Neutrophil (primary cell): Measurements from ENCODE around the gene COL5A2.

Experiments
- H3K27ac ChIP-seq: fragments of 200-600 bp; sonication (generic); 2 replicates; pipeline ENCODE4 v1.5.1; 2016; ENCODE audit warnings: mild to moderate bottlenecking, moderate library complexity
- H3K27me3 ChIP-seq: fragments of 200-600 bp; sonication (generic); 2 replicates; pipeline ENCODE4 v1.6.0; 2016; ENCODE audit warnings: mild to moderate bottlenecking
- H3K36me3 ChIP-seq: fragments of 200-600 bp; sonication (generic); 2 replicates; pipeline ENCODE4 v1.5.1; 2017
- H3K4me1 ChIP-seq, 2 experiments: fragments of 200-600 bp in 1 of 2; sonication (generic) in 1 of 2; 1 replicate in 1 of 2; 2 replicates in 1 of 2; pipeline versions ENCODE4 v1.5.1 to v1.6.1; 2013 to 2016; ENCODE audit warnings: low read depth in 1 of 2, low read length in 1 of 2, mild to moderate bottlenecking in 1 of 2, moderate library complexity in 1 of 2; ENCODE audit not compliant: control insufficient read depth in 1 of 2, insufficient read depth in 1 of 2
- H3K4me3 ChIP-seq, 2 experiments: fragments of 200-600 bp in 1 of 2; sonication (generic) in 1 of 2; 1 replicate in 1 of 2; 2 replicates in 1 of 2; pipeline ENCODE4 v1.5.1; 2013 to 2016; ENCODE audit warnings: low read depth in 1 of 2, low read length in 1 of 2, mild to moderate bottlenecking in 1 of 2, moderate library complexity in 1 of 2
- H3K9me3 ChIP-seq: fragments of 200-600 bp; sonication (generic); 2 replicates; pipeline ENCODE4 v1.5.1; 2016
- TF ChIP-seq, protein P1 (sequence below): fragments of 200-600 bp; sonication (generic); IDR thresholded peaks from 2 replicates; pipeline ENCODE4 v1.5.1; 2016; ENCODE audit warnings: antibody characterized with exemption

The COL5A2 gene

GRCh38 chr2:189116979-189117378, 62.6 kb downstream of the COL5A2 start:
- H3K4me3 ChIP-seq = no peak overlapping the region
- H3K9me3 ChIP-seq = no peaks in the 10 kb centered on the region
- H3K4me1 ChIP-seq = no peaks in the 10 kb centered on the region
- no peak overlapping the region for H3K27ac ChIP-seq
- H3K36me3 ChIP-seq = no peaks in the 10 kb centered on the region
- TF ChIP-seq, protein P1, sequence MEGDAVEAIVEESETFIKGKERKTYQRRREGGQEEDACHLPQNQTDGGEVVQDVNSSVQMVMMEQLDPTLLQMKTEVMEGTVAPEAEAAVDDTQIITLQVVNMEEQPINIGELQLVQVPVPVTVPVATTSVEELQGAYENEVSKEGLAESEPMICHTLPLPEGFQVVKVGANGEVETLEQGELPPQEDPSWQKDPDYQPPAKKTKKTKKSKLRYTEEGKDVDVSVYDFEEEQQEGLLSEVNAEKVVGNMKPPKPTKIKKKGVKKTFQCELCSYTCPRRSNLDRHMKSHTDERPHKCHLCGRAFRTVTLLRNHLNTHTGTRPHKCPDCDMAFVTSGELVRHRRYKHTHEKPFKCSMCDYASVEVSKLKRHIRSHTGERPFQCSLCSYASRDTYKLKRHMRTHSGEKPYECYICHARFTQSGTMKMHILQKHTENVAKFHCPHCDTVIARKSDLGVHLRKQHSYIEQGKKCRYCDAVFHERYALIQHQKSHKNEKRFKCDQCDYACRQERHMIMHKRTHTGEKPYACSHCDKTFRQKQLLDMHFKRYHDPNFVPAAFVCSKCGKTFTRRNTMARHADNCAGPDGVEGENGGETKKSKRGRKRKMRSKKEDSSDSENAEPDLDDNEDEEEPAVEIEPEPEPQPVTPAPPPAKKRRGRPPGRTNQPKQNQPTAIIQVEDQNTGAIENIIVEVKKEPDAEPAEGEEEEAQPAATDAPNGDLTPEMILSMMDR = no peak
- H3K27me3 ChIP-seq = no peaks in the 10 kb centered on the region

- Histone ChIP-seq H3K27ac (no peak overlapping the region), H3K4me1 (no peaks in the 10 kb centered on the region), H3K9me3 (no peaks in the 10 kb centered on the region), H3K36me3 (no peaks in the 10 kb centered on the region), H3K27me3 (no peaks in the 10 kb centered on the region), H3K4me3 (no peak overlapping the region)
- TF ChIP-seq, protein P1 = no peak
Observed at GRCh38 chr2:189116087-189116486, 63.5 kb downstream of the COL5A2 start.

- Histone ChIP-seq H3K27ac (no peak overlapping the region), H3K27me3 (no peaks in the 10 kb centered on the region), H3K4me1 (no peaks in the 10 kb centered on the region), H3K36me3 (no peaks in the 10 kb centered on the region), H3K9me3 (no peaks in the 10 kb centered on the region), H3K4me3 (no peak overlapping the region)
- TF ChIP-seq, protein P1 = no peak
Observed at GRCh38 chr2:189115126-189115525, 64.4 kb downstream of the COL5A2 start.

GRCh38 chr2:189113963-189114362, 65.6 kb downstream of the COL5A2 start:
- Histone ChIP-seq H3K36me3 (no peaks in the 10 kb centered on the region), H3K4me3 (no peak overlapping the region), H3K4me1 (no peaks in the 10 kb centered on the region), H3K27ac (no peak overlapping the region), H3K27me3 (no peaks in the 10 kb centered on the region), H3K9me3 (no peaks in the 10 kb centered on the region)
- TF ChIP-seq, protein P1 = no peak

GRCh38 chr2:189111063-189111715, 68.4 kb downstream of the COL5A2 start:
- H3K9me3 ChIP-seq = no peaks in the 10 kb centered on the region
- H3K27ac ChIP-seq = no peak overlapping the region
- no peak overlapping the region for H3K4me3 ChIP-seq
- no peaks in the 10 kb centered on the region for H3K36me3 ChIP-seq
- no peaks in the 10 kb centered on the region for H3K4me1 ChIP-seq
- TF ChIP-seq, protein P1 = no peak
- H3K27me3 ChIP-seq = no peaks in the 10 kb centered on the region
